H1 (cell line): ENCODE measurements around the gene DCAF8. TPM values are rescaled to one million over a fixed set of nuclear protein-coding genes. Genes with fewer than 3 reads are reported as not detected.

Experiments
- CBX8 ChIP-seq: fragments of 300-800, 300-1000 bp; sonication (generic); IDR thresholded peaks from 2 replicates; pipeline ENCODE4 v1.7.1; 2016; ENCODE audit warnings: low read depth, low read length, borderline replicate concordance
- HDAC2 ChIP-seq, 2 experiments: fragments of 300-600 bp in 1 of 2; sonication (generic) in 1 of 2; IDR thresholded peaks; 2 replicates each; pipeline ENCODE4 v1.6.1; 2011 to 2012; ENCODE audit warnings: low read depth in 2 of 2, low read length in 2 of 2, mild to moderate bottlenecking in 2 of 2, moderate library complexity in 2 of 2, borderline replicate concordance in 1 of 2, inconsistent platforms in 1 of 2
- JUN ChIP-seq: IDR thresholded peaks from 2 replicates; pipeline ENCODE4 v1.6.1; 2011; ENCODE audit warnings: low read depth, mild to moderate bottlenecking, improper control_type of control experiment, low read length
- MAFK ChIP-seq: IDR thresholded peaks from 2 replicates; pipeline ENCODE4 v1.6.1; 2012; ENCODE audit warnings: low read depth, mild to moderate bottlenecking, improper control_type of control experiment, low read length
- NANOG ChIP-seq: IDR thresholded peaks from 2 replicates; pipeline ENCODE4 v1.6.1; 2011; ENCODE audit warnings: low read length, low read depth, mild to moderate bottlenecking, inconsistent platforms; ENCODE audit not compliant: insufficient read depth, poor library complexity, severe bottlenecking
- POU5F1 ChIP-seq: IDR thresholded peaks from 2 replicates; pipeline ENCODE4 v1.6.1; 2011; ENCODE audit warnings: low read depth, mild to moderate bottlenecking, low read length, moderate library complexity
- SIX5 ChIP-seq: IDR thresholded peaks from 2 replicates; pipeline ENCODE4 v1.6.1; 2011; ENCODE audit warnings: mild to moderate bottlenecking, low read depth, low read length
- polyA plus RNA-seq, 7 experiments: library from polyadenylated mRNA; depleted of rRNA in 3 of 7; stranded (reverse) in 5 of 7; unstranded in 2 of 7; fragments of >200 nt in 5 of 7; fragments of 200-250 nt in 2 of 7; gene quantifications; 1 replicate in 5 of 7; 2 replicates in 1 of 7; 4 replicates in 1 of 7; pipeline versions ENCODE4 v1.2.1 to v1.2.3, GENCODE V29; 2011 to 2013; ENCODE audit warnings: missing spikeins in 2 of 7, mixed read lengths in 2 of 7
- total RNA-seq: library from RNA; stranded (reverse); fragmentation: NEBNext Ultra II Directional; extraction: Animal tissue kit (Norgen Biotek cat#: 25700); gene quantifications from 2 replicates; pipeline ENCODE4 v1.2.1, GENCODE V29; 2021

Gene DCAF8
- total and polyA plus RNA-seq, 2 of the 8 experiments (the other 6 are each of a cell fraction or from before 2014, with no cell fraction given) = 68.2 to 110 TPM

GRCh38 chr1:160197231-160197630, 65.1 kb downstream of the DCAF8 start (continued):
- TF ChIP-seq NANOG = no peak
- TF ChIP-seq POU5F1 = no peak
- TF ChIP-seq MAFK = no peak
- no peak for TF ChIP-seq SIX5
- TF ChIP-seq CBX8 = no peak
- TF ChIP-seq HDAC2 (IDR thresholded peaks at IDR 0.05; ENCODE audit: borderline replicate concordance in 1 of 2, low read depth in 2 of 2, low read length in 2 of 2) = no peak
- TF ChIP-seq JUN = no peak
- TF ChIP-seq, all 59 proteins: peak for 0
